HG03280 (cell line): Measurements from ENCODE around the gene CTRB2.

Experiments used
- ATAC-seq: cut with Tn5 transposase; IDR thresholded peaks from one replicate; pipeline ENCODE4 v1.9.1; 2021; ENCODE audit warnings: mild to moderate bottlenecking, moderate library complexity; ENCODE audit not compliant: unreplicated experiment

CTRB2 gene

GRCh38 chr16:75206749-75207451, at the start of gene CTRB2:
TSS of gene CTRB2 (minus strand) at chr16:75207161. CDS start at chr16:75207141, 20 bp downstream.
- ATAC-seq = no peak

GRCh38 chr16:75256059-75256571, 49.2 kb upstream of the CTRB2 start:
- no peak for ATAC-seq

GRCh38 chr16:75254359-75254837, 47.4 kb upstream of the CTRB2 start:
- ATAC-seq = no peak

GRCh38 chr16:75252946-75253911, 46.3 kb upstream of the CTRB2 start:
- no peak for ATAC-seq

- no peak for ATAC-seq
Observed at GRCh38 chr16:75252049-75252864, 45.3 kb upstream of the CTRB2 start.

GRCh38 chr16:75251280-75252048, 44.5 kb upstream of the CTRB2 start, which contains the start of gene BCAR1:
TSS of gene BCAR1 (minus strand) at chr16:75251624. CDS start at chr16:75251482, 142 bp downstream.
- ATAC-seq = peak; percentile 61

GRCh38 chr16:75250809-75251279, 43.9 kb upstream of the CTRB2 start:
- ATAC-seq = peak; percentile 17

GRCh38 chr16:75250089-75250808, 43.3 kb upstream of the CTRB2 start:
- peak; percentile 4 for ATAC-seq

- ATAC-seq = no peak
Observed at GRCh38 chr16:75249441-75249840, 42.5 kb upstream of the CTRB2 start.

GRCh38 chr16:75248536-75249380, 41.8 kb upstream of the CTRB2 start:
- ATAC-seq = no peak

- ATAC-seq = no peak
Observed at GRCh38 chr16:75248142-75248535, 41.2 kb upstream of the CTRB2 start.

- no peak for ATAC-seq
Observed at GRCh38 chr16:75247249-75247648, 40.3 kb upstream of the CTRB2 start.

- no peak for ATAC-seq
Observed at GRCh38 chr16:75246504-75247205, 39.7 kb upstream of the CTRB2 start.

- no peak for ATAC-seq
Observed at GRCh38 chr16:75244844-75245758, 38.1 kb upstream of the CTRB2 start.

- no peak for ATAC-seq
Observed at GRCh38 chr16:75244225-75244809, 37.4 kb upstream of the CTRB2 start.

- ATAC-seq = no peak
Observed at GRCh38 chr16:75243667-75244224, 36.8 kb upstream of the CTRB2 start.
